ENCODE data around the gene MYRIP.

MYRIP gene

GRCh38 chr3:40124918-40125317, 315.5 kb downstream of the MYRIP start:
- H3K27me3 ChIP-seq (ENCODE audit: control insufficient read depth, low read length), result no peaks in the 10 kb centered on the region
- no peaks in the 10 kb centered on the region for H3K9me2 ChIP-seq (replicated peaks; ENCODE audit: control insufficient read depth, low read length)
- no peaks in the 10 kb centered on the region for H3K79me2 ChIP-seq (ENCODE audit: control insufficient read depth, low read length)
- no peak overlapping the region for H3K4me2 ChIP-seq (ENCODE audit: low read length)
- no peaks in the 10 kb centered on the region for H3F3A ChIP-seq (ENCODE audit: control insufficient read depth, insufficient read depth)
- H3K4me1 ChIP-seq (ENCODE audit: control insufficient read depth, low read length), result no peaks in the 10 kb centered on the region
- no peak overlapping the region for H3K4me3 ChIP-seq (ENCODE audit: low read length)
- TF ChIP-seq CTCF (IDR thresholded peaks at IDR 0.05; ENCODE audit: low read depth, low read length, poor library complexity, severe bottlenecking) (no peak), EZH2phosphoT487 (IDR thresholded peaks at IDR 0.05; ENCODE audit: borderline replicate concordance, low read length) (no peak)
- H3K9me3 ChIP-seq (ENCODE audit: control insufficient read depth, insufficient read depth, low read length), result no peaks in the 10 kb centered on the region
- no peak overlapping the region for H3K27ac ChIP-seq (ENCODE audit: low read depth, low read length)
- H4K20me1 ChIP-seq (ENCODE audit: control insufficient read depth, insufficient read depth, low read depth, low read length), result no peaks in the 10 kb centered on the region
- H3K36me3 ChIP-seq (ENCODE audit: control insufficient read depth, low read length), result no peaks in the 10 kb centered on the region

- Histone ChIP-seq H3K27ac (ENCODE audit: low read depth, low read length) (no peak overlapping the region), H3K9me3 (ENCODE audit: control insufficient read depth, insufficient read depth, low read length) (no peaks in the 10 kb centered on the region), H3K9me2 (replicated peaks; ENCODE audit: control insufficient read depth, low read length) (no peaks in the 10 kb centered on the region; the same call in 1 of the 2 replicates), H3K36me3 (ENCODE audit: control insufficient read depth, low read length) (no peaks in the 10 kb centered on the region), H3K4me1 (ENCODE audit: control insufficient read depth, low read length) (no peaks in the 10 kb centered on the region), H4K20me1 (ENCODE audit: control insufficient read depth, insufficient read depth, low read depth, low read length) (no peaks in the 10 kb centered on the region), H3K4me3 (ENCODE audit: low read length) (no peak overlapping the region), H3K79me2 (ENCODE audit: control insufficient read depth, low read length) (no peaks in the 10 kb centered on the region), H3F3A (ENCODE audit: control insufficient read depth, insufficient read depth) (no peaks in the 10 kb centered on the region), H3K4me2 (ENCODE audit: low read length) (no peak overlapping the region), H3K27me3 (ENCODE audit: control insufficient read depth, low read length) (no peaks in the 10 kb centered on the region)
- TF ChIP-seq EZH2phosphoT487 (IDR thresholded peaks at IDR 0.05; ENCODE audit: borderline replicate concordance, low read length), result no peak
- no peak for TF ChIP-seq CTCF (IDR thresholded peaks at IDR 0.05; ENCODE audit: low read depth, low read length, poor library complexity, severe bottlenecking)
Observed at GRCh38 chr3:40128166-40128565, 318.8 kb downstream of the MYRIP start.

- Histone ChIP-seq H4K20me1 (ENCODE audit: control insufficient read depth, insufficient read depth, low read depth, low read length) (no peaks in the 10 kb centered on the region), H3K4me3 (ENCODE audit: low read length) (no peak overlapping the region), H3K4me1 (ENCODE audit: control insufficient read depth, low read length) (no peaks in the 10 kb centered on the region), H3K79me2 (ENCODE audit: control insufficient read depth, low read length) (no peaks in the 10 kb centered on the region), H3K36me3 (ENCODE audit: control insufficient read depth, low read length) (no peaks in the 10 kb centered on the region), H3K4me2 (ENCODE audit: low read length) (no peak overlapping the region), H3K27ac (ENCODE audit: low read depth, low read length) (no peak overlapping the region), H3K9me2 (replicated peaks; ENCODE audit: control insufficient read depth, low read length) (no peaks in the 10 kb centered on the region; the same call in 1 of the 2 replicates), H3K9me3 (ENCODE audit: control insufficient read depth, insufficient read depth, low read length) (no peaks in the 10 kb centered on the region), H3K27me3 (ENCODE audit: control insufficient read depth, low read length) (no peaks in the 10 kb centered on the region), H3F3A (ENCODE audit: control insufficient read depth, insufficient read depth) (no peaks in the 10 kb centered on the region)
- TF ChIP-seq CTCF (IDR thresholded peaks at IDR 0.05; ENCODE audit: low read depth, low read length, poor library complexity, severe bottlenecking) (no peak), EZH2phosphoT487 (IDR thresholded peaks at IDR 0.05; ENCODE audit: borderline replicate concordance, low read length) (no peak)
Observed at GRCh38 chr3:40129510-40129909, 320.1 kb downstream of the MYRIP start.

Measured in DOHH2 (cell line).